ENCODE data around the gene AUTS2.

AUTS2 gene

GRCh38 chr7:70383066-70383782, 784.9 kb downstream of the AUTS2 start:
- Histone ChIP-seq H3K4me2 (ENCODE audit: low read depth, low read length, poor library complexity, severe bottlenecking) (no peak overlapping the region), H3K36me3 (ENCODE audit: low read length) (no peaks in the 10 kb centered on the region), H3K4me3 (ENCODE audit: insufficient read depth, low read length, poor library complexity, severe bottlenecking) (no peak overlapping the region), H3K9me2 (replicated peaks; ENCODE audit: insufficient read depth, low read length) (no peaks in the 10 kb centered on the region), H4K20me1 (ENCODE audit: low read depth, low read length) (no peaks in the 10 kb centered on the region), H3K9ac (ENCODE audit: low read length) (no peak overlapping the region), H2AFZ (ENCODE audit: low read depth, low read length, severe bottlenecking) (no peak overlapping the region), H3K27ac (ENCODE audit: low read depth, low read length) (no peak overlapping the region), H3K27me3 (ENCODE audit: low read length) (no peaks in the 10 kb centered on the region), H3F3A (ENCODE audit: insufficient read depth) (no peaks in the 10 kb centered on the region), H3K79me2 (ENCODE audit: insufficient read depth, low read length) (no peaks in the 10 kb centered on the region), H3K9me3 (ENCODE audit: insufficient read depth, low read length) (no peaks in the 10 kb centered on the region)
- TF ChIP-seq, protein P1, sequence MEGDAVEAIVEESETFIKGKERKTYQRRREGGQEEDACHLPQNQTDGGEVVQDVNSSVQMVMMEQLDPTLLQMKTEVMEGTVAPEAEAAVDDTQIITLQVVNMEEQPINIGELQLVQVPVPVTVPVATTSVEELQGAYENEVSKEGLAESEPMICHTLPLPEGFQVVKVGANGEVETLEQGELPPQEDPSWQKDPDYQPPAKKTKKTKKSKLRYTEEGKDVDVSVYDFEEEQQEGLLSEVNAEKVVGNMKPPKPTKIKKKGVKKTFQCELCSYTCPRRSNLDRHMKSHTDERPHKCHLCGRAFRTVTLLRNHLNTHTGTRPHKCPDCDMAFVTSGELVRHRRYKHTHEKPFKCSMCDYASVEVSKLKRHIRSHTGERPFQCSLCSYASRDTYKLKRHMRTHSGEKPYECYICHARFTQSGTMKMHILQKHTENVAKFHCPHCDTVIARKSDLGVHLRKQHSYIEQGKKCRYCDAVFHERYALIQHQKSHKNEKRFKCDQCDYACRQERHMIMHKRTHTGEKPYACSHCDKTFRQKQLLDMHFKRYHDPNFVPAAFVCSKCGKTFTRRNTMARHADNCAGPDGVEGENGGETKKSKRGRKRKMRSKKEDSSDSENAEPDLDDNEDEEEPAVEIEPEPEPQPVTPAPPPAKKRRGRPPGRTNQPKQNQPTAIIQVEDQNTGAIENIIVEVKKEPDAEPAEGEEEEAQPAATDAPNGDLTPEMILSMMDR (IDR thresholded peaks at IDR 0.05; ENCODE audit: insufficient read depth, low read length, poor library complexity, severe bottlenecking) = no peak
- no peak for TF ChIP-seq EZH2phosphoT487 (conservative IDR thresholded peaks at IDR 0.05; ENCODE audit: low read length)

DNA sequence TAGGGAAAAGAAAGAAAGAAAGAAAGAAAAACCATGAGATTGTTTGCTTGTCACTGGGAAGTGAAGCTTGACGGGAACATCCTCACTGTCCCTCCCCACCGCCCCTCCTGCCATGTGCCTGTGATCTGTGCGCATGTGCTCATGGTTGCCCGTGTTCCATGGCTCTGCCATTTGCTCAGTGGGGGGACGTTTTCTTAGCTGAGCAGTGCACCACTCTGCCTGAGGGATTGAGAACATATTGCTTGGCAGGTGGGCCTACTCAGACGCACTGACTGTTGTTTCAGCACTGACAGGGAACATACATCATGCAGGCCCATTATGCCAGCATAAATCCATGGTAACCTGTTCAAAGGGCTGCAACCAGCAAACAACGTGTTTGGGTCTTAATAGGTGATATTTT, 785.7 kb downstream of the AUTS2 start:
- H3K4me3 ChIP-seq (ENCODE audit: insufficient read depth, low read length, poor library complexity, severe bottlenecking) = no peak overlapping the region
- TF ChIP-seq, protein P1 (IDR thresholded peaks at IDR 0.05; ENCODE audit: insufficient read depth, low read length, poor library complexity, severe bottlenecking) = no peak
- TF ChIP-seq EZH2phosphoT487 (conservative IDR thresholded peaks at IDR 0.05; ENCODE audit: low read length) = no peak
- H4K20me1 ChIP-seq (ENCODE audit: low read depth, low read length) = no peaks in the 10 kb centered on the region
- H3K79me2 ChIP-seq (ENCODE audit: insufficient read depth, low read length) = no peaks in the 10 kb centered on the region
- H3F3A ChIP-seq (ENCODE audit: insufficient read depth) = no peaks in the 10 kb centered on the region
- no peaks in the 10 kb centered on the region for H3K27me3 ChIP-seq (ENCODE audit: low read length)
- no peak overlapping the region for H2AFZ ChIP-seq (ENCODE audit: low read depth, low read length, severe bottlenecking)
- no peaks in the 10 kb centered on the region for H3K36me3 ChIP-seq (ENCODE audit: low read length)
- no peak overlapping the region for H3K9ac ChIP-seq (ENCODE audit: low read length)
- H3K9me3 ChIP-seq (ENCODE audit: insufficient read depth, low read length) = no peaks in the 10 kb centered on the region
- H3K27ac ChIP-seq (ENCODE audit: low read depth, low read length) = no peak overlapping the region
- H3K4me2 ChIP-seq (ENCODE audit: low read depth, low read length, poor library complexity, severe bottlenecking) = no peak overlapping the region
- H3K9me2 ChIP-seq (replicated peaks; ENCODE audit: insufficient read depth, low read length) = no peaks in the 10 kb centered on the region

DNA sequence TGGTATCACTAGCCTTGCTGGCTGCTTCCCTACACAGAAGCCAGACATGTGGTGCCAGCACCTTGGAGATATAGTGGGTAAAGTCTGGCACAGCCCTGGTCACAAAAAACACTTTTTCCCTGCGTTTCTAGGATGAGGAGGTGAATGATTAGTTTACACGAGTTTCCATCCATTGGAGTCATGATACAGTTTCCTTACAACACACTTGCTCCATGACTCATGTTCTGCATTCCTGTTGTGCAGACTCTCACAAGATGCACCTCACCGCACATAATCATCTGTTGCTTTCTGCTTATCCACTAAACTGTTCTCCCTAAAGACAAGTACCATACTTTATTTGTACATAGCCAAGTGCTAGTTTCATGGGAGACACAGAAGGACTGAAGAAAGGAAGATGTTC, 786.6 kb downstream of the AUTS2 start:
- Histone ChIP-seq H3K9me2 (replicated peaks; ENCODE audit: insufficient read depth, low read length) (no peaks in the 10 kb centered on the region), H3K9me3 (ENCODE audit: insufficient read depth, low read length) (no peaks in the 10 kb centered on the region), H4K20me1 (ENCODE audit: low read depth, low read length) (no peaks in the 10 kb centered on the region), H2AFZ (ENCODE audit: low read depth, low read length, severe bottlenecking) (no peak overlapping the region), H3K4me2 (ENCODE audit: low read depth, low read length, poor library complexity, severe bottlenecking) (no peak overlapping the region), H3K4me3 (ENCODE audit: insufficient read depth, low read length, poor library complexity, severe bottlenecking) (no peak overlapping the region), H3K27me3 (ENCODE audit: low read length) (no peaks in the 10 kb centered on the region), H3K79me2 (ENCODE audit: insufficient read depth, low read length) (no peaks in the 10 kb centered on the region), H3K27ac (ENCODE audit: low read depth, low read length) (no peak overlapping the region), H3F3A (ENCODE audit: insufficient read depth) (no peaks in the 10 kb centered on the region), H3K36me3 (ENCODE audit: low read length) (no peaks in the 10 kb centered on the region), H3K9ac (ENCODE audit: low read length) (no peak overlapping the region)
- TF ChIP-seq, protein P1 (IDR thresholded peaks at IDR 0.05; ENCODE audit: insufficient read depth, low read length, poor library complexity, severe bottlenecking) = no peak
- no peak for TF ChIP-seq EZH2phosphoT487 (conservative IDR thresholded peaks at IDR 0.05; ENCODE audit: low read length)

Measured in SU-DHL-6 (cell line).